ENCODE measurements around the gene ANKLE1.

The ANKLE1 gene

DNA sequence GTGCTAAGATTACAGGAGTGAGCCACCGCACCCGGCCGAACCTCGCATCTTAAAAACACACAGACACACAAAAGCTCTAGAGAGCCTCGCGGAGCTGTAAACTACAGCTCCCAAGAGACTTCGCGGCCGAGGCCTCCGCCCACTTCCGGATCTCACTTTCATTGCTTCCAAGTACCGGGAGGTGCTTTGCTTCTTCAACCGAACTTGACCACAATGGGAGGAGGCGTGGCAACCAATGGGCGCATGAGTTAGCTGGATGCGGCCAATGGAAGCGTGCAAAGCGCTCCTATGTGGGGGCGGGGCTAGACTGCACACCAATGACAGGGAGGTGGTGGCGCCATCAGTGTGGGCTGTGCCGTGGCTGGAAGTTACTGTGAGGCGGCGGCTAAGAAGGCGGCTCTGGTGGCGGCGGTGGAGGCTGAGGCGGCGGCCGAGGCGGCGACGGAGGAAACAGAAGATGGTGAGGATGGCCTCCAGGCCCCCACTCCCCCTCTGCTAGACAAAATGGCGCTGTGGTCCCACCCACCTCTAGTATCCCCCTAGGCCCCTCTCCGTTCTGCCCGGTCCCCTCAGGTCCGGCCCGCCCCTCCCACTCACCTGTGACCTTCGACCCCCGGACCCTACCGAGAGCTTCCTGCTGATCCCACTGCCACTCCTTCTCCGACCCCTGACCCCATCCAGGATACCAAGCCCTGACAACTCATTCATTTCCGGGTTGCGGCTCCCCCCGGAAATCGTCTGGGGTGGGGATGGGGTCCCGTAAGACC, 27.7 kb downstream of the ANKLE1 start, which contains the start of gene DDA1 (continued):
- TF ChIP-seq ZNF76 (tag by site-specific recombination; IDR thresholded peaks at IDR 0.05; ENCODE audit: borderline replicate concordance, low read depth) (peak; percentile 87), ZNF473 (tag by site-specific recombination; IDR thresholded peaks at IDR 0.05) (no peak), IKZF3 (tag by site-specific recombination; IDR thresholded peaks at IDR 0.05) (0 out of 2 replicates have a peak, but pooled peaks have one; percentile 20), ZNF24 (tag by site-specific recombination; IDR thresholded peaks at IDR 0.05) (no peak), ZNF560 (tag by site-specific recombination; IDR thresholded peaks at IDR 0.05; ENCODE audit: borderline replicate concordance) (no peak), ZNF529 (tag by site-specific recombination; IDR thresholded peaks at IDR 0.05; ENCODE audit: insufficient replicate concordance) (no peak), ZNF561 (tag by site-specific recombination; IDR thresholded peaks at IDR 0.05; ENCODE audit: borderline replicate concordance) (no peak), KLF1 (tag by site-specific recombination; IDR thresholded peaks at IDR 0.05) (peak; percentile 66; the same call in 1 of the 2 replicates), ZNF660 (tag by site-specific recombination; IDR thresholded peaks at IDR 0.05) (no peak), ZSCAN18 (tag by site-specific recombination; IDR thresholded peaks at IDR 0.05) (no peak), ZEB2 (tag by site-specific recombination; IDR thresholded peaks at IDR 0.05) (peak; percentile 70; the same call in 1 of the 2 replicates), ZNF23 (tag by site-specific recombination; IDR thresholded peaks at IDR 0.05; ENCODE audit: borderline replicate concordance) (no peak), CTCF (tag by site-specific recombination; IDR thresholded peaks at IDR 0.05) (no peak), ZNF394 (tag by site-specific recombination; IDR thresholded peaks at IDR 0.05; ENCODE audit: borderline replicate concordance) (peak; percentile 54; the same call in 1 of the 2 replicates), ZNF624 (tag by site-specific recombination; IDR thresholded peaks at IDR 0.05) (no peak)
- TF ChIP-seq, protein P1, sequence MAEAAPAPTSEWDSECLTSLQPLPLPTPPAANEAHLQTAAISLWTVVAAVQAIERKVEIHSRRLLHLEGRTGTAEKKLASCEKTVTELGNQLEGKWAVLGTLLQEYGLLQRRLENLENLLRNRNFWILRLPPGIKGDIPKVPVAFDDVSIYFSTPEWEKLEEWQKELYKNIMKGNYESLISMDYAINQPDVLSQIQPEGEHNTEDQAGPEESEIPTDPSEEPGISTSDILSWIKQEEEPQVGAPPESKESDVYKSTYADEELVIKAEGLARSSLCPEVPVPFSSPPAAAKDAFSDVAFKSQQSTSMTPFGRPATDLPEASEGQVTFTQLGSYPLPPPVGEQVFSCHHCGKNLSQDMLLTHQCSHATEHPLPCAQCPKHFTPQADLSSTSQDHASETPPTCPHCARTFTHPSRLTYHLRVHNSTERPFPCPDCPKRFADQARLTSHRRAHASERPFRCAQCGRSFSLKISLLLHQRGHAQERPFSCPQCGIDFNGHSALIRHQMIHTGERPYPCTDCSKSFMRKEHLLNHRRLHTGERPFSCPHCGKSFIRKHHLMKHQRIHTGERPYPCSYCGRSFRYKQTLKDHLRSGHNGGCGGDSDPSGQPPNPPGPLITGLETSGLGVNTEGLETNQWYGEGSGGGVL (tag by site-specific recombination; IDR thresholded peaks at IDR 0.05) = no peak
- TF ChIP-seq, protein P2, sequence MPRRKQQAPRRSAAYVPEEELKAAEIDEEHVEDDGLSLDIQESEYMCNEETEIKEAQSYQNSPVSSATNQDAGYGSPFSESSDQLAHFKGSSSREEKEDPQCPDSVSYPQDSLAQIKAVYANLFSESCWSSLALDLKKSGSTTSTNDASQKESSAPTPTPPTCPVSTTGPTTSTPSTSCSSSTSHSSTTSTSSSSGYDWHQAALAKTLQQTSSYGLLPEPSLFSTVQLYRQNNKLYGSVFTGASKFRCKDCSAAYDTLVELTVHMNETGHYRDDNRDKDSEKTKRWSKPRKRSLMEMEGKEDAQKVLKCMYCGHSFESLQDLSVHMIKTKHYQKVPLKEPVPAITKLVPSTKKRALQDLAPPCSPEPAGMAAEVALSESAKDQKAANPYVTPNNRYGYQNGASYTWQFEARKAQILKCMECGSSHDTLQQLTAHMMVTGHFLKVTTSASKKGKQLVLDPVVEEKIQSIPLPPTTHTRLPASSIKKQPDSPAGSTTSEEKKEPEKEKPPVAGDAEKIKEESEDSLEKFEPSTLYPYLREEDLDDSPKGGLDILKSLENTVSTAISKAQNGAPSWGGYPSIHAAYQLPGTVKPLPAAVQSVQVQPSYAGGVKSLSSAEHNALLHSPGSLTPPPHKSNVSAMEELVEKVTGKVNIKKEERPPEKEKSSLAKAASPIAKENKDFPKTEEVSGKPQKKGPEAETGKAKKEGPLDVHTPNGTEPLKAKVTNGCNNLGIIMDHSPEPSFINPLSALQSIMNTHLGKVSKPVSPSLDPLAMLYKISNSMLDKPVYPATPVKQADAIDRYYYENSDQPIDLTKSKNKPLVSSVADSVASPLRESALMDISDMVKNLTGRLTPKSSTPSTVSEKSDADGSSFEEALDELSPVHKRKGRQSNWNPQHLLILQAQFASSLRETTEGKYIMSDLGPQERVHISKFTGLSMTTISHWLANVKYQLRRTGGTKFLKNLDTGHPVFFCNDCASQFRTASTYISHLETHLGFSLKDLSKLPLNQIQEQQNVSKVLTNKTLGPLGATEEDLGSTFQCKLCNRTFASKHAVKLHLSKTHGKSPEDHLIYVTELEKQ (tag by site-specific recombination; IDR thresholded peaks at IDR 0.05; ENCODE audit: borderline replicate concordance) = no peak
- TF ChIP-seq, protein P3, sequence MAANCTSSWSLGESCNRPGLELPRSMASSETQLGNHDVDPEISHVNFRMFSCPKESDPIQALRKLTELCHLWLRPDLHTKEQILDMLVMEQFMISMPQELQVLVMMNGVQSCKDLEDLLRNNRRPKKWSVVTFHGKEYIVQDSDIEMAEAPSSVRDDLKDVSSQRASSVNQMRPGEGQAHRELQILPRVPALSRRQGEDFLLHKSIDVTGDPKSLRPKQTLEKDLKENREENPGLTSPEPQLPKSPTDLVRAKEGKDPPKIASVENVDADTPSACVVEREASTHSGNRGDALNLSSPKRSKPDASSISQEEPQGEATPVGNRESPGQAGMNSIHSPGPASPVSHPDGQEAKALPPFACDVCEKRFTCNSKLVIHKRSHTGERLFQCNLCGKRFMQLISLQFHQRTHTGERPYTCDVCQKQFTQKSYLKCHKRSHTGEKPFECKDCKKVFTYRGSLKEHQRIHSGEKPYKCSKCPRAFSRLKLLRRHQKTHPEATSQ (tag by site-specific recombination; IDR thresholded peaks at IDR 0.05) = 0 out of 2 replicates have a peak, but pooled peaks have one; percentile 44
- TF ChIP-seq, protein P4, sequence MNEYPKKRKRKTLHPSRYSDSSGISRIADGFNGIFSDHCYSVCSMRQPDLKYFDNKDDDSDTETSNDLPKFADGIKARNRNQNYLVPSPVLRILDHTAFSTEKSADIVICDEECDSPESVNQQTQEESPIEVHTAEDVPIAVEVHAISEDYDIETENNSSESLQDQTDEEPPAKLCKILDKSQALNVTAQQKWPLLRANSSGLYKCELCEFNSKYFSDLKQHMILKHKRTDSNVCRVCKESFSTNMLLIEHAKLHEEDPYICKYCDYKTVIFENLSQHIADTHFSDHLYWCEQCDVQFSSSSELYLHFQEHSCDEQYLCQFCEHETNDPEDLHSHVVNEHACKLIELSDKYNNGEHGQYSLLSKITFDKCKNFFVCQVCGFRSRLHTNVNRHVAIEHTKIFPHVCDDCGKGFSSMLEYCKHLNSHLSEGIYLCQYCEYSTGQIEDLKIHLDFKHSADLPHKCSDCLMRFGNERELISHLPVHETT (tag by site-specific recombination; IDR thresholded peaks at IDR 0.05) = 0 out of 2 replicates have a peak, but pooled peaks have one; percentile 42
- TF ChIP-seq, protein P5, sequence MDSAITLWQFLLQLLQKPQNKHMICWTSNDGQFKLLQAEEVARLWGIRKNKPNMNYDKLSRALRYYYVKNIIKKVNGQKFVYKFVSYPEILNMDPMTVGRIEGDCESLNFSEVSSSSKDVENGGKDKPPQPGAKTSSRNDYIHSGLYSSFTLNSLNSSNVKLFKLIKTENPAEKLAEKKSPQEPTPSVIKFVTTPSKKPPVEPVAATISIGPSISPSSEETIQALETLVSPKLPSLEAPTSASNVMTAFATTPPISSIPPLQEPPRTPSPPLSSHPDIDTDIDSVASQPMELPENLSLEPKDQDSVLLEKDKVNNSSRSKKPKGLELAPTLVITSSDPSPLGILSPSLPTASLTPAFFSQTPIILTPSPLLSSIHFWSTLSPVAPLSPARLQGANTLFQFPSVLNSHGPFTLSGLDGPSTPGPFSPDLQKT (IDR thresholded peaks at IDR 0.05; ENCODE audit: borderline replicate concordance, low read depth, low read length) = peak; percentile 69; the same call in 1 of the 2 replicates
- TF ChIP-seq, protein P6, sequence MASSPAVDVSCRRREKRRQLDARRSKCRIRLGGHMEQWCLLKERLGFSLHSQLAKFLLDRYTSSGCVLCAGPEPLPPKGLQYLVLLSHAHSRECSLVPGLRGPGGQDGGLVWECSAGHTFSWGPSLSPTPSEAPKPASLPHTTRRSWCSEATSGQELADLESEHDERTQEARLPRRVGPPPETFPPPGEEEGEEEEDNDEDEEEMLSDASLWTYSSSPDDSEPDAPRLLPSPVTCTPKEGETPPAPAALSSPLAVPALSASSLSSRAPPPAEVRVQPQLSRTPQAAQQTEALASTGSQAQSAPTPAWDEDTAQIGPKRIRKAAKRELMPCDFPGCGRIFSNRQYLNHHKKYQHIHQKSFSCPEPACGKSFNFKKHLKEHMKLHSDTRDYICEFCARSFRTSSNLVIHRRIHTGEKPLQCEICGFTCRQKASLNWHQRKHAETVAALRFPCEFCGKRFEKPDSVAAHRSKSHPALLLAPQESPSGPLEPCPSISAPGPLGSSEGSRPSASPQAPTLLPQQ (tag by site-specific recombination; IDR thresholded peaks at IDR 0.05) = peak; percentile 64

Data from HEK293 (cell line).